Smooth muscle cell of the brain vasculature (primary cell): ENCODE data around the gene PARN.
"Not testable (repeated sequence)": the region's sequence is repeated elsewhere in the genome, so short reads cannot be mapped to it uniquely, and the experiment has no call there.

Experiments
- DNase-seq: peaks from one replicate; pipeline ENCODE4 v3.0.0-alpha.2; 2012; ENCODE audit warnings: low read depth, low spot score

The PARN gene

DNA sequence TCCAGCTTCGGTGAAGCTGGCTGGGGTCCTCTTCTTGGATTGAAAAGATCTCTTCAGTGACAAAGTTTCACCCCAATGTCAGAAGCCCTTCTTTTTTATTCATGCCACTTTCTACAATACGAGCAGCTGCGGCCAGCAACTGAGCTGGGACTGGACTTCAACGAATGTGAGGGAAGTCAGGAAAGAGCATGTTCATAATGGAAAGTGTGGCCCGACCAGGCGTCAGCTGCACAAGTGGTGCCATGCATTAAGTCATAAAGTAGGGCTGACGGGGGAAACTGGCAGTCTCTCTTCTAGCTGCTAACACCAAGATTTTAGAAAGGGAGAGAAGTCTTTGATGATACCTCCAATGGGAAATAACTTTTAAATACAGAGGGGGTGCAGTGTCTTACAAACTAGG, 192.6 kb downstream of the PARN start:
- no peak for DNase-seq

DNA sequence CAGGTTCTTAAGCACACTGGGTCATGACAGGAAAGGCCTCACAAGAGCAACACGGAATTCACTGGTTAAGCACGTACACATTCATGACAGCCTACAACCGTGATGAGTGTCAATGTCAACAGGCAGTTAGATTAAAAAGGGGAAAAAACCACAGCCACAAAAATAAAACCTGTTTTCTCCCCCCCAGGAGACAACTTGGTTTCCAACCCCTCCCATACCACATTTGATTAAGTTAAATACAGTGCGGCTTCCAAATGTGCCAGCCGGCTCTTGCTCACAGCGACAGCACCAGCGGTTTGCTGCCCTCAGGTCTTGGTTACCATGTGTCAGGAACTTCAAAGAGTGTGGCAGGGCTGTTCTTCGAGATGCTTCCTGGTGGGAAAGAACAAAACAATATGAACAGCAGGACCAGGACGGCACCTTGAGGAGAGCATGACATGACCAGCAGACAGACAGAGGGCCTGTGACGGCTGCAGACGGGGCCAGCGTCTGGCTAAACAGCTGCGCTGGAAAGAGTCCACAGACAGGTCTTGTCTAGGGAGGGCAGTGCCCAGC, 193.6 kb downstream of the PARN start:
- peak; percentile 37 for DNase-seq

DNA sequence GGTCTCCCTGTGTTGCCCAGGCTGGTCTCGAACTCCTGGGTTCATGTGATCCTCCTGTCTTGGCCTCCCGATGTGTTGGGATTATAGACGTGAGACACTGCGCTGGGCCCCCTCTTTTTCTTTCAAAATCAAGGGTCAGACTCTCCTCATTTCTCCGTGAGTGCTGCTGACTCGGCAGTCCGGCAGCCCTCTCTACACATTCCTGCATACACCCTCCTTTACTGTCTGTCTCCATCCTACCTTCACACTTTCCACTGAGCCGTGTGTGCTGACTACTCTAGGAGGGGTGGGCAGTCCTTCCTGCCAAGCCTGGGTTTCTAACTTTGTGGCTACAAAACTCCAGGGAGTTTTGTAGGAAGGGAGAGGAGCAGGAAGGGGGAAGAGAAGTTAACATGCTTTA, 195.2 kb downstream of the PARN start:
- DNase-seq = no peak

DNA sequence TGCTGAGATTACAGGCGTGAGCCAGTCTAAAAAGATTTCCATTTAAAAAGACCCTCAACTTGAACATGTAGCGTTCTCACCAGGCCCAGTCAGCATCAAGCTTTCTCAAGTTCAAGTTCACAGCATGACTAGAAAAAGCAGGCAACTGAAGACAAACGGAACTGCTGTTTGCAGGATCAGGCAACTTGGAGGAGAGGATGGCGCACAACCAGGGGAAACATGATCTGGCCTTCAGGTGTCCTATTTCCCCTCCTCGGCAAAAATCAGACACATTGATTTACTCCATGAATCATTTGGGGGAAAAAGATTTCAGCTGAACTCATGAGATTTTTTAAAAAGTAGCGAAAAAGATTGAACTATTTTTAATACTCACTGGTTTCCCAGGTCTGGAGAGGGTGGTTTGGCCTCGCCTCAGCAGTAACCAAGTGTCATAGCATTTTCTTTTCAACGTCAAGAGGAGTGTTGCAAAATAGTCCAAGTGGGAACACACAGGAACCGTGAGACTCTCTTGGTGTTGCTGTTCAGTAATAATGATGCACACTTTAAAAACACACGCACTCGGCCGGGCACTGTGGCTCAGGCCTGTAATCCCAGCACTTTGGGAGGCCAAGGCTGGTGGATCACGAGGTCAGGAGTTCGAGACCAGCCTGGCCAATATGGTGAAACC, 201.0 kb downstream of the PARN start:
- not testable (repeated sequence) for DNase-seq

DNA sequence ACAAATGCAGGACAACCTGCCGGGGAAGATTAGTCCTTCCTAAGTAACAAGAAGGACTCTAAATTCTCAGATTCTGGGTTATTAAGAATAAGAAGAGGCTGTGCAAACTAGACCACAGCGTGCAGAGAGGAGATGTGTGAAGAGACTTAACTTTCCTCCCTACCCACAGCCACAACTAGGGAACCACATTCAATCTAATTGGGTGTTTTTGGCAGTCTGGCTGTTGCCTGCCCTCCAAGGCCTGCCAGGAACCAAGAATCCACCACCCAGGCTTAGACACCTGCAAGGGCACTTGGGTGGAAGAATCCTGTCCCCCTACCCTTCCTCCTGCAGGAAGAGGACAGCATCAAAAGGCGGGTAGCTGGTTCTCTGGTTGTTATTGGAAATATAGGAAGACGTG, 202.0 kb downstream of the PARN start:
- no peak for DNase-seq

DNA sequence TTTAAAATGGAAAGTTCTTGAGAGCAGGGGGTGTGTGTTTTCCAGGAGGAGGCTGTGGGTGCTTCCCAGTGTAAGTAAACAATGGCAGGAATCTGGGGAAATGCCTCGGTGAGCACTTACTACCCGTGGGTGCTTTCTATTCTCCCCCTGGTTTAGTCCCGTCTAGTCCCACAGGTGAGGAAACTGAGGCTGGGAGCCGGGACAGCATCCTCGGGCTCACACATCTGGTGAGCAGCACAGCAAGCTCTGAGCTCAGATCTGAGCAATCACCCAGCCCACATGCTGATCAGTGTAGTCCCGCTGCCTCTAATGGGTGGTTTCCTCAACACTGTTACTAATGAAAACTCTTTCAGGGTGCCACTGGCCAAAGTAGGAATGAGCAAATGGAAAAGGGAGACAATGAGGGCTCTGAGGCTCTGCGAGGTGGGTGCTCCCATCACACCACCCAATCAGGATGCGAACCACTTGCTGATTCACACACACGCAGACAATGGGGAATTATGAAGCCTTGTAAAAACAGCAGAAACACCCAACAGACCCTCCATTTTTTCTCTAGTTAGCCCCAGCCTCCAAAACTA, 202.6 kb downstream of the PARN start:
- DNase-seq = no peak

DNA sequence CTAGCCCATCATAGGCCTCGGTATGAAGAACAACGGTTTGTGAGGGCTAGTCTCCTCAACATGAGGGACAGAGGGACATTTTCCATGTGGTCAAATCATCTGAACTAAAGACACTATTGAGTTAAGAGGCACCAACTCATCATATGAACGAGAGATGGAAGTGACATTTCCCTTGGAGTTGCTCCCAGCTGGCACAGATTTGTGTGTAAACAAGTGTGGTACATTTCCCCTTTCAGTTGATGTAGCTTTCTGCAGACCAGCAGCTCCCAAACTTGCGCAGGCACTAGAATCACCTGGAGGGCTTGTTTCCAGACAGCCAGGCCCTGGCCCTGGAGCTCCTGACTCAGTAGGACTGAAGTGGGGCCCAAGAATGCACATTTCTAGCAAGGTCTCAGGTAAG, 205.5 kb downstream of the PARN start:
- DNase-seq = no peak

DNA sequence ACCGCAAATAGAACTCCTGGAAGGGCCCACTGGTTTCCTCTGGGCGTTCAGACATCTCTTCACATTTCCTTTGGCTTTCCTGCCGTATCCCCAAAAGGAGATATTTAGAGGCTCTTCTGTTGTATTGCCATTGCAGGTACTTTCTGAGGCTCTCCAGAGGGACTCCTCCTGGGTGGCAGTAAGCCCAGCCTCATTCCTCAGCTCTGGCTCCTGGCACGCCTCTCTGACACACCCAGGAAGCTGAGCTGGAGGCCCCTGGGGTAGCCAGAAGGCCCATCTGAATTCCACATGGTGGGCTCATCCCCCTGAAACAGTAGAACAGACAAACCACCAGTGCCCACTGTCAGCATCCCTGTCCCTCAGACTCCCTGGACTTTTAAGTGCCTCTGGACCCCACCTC, 206.7 kb downstream of the PARN start:
- DNase-seq = no peak

DNA sequence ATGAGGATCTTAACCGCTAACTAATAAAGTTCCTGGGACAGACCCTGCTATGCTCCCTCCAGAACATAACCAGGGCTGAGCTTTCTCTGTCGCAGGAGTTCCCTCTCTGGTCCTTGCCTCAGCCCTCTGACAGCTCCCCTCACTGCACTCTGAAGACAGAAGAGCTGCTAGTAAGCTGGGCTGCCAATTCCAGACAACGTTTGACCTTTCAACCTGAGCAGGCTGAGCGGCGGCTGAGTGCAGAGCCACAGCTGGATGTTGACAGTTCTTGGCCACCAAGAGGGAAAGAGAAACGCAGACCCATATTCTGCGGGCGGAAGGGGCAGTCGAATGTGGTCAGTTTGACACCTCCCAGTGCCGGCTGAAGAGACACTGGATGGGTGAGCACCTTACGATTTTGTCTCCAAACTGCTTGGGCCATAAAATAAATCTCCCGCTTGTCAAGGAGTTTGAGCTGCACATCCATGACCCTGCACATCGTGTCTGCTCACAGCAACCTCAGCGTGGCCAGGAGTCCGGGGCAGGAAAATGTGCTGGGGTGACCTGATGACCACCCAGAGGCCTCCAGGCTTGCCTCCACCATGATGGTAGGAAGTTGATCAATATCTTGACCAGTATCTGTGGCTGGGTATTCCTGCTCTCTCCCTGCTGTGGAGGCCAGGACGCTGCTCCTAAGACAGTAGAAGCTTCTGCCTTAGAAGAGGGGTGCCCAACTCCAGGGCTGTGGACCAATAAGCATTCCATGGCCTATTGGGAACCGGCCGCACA, 209.2 kb downstream of the PARN start:
- DNase-seq = no peak

DNA sequence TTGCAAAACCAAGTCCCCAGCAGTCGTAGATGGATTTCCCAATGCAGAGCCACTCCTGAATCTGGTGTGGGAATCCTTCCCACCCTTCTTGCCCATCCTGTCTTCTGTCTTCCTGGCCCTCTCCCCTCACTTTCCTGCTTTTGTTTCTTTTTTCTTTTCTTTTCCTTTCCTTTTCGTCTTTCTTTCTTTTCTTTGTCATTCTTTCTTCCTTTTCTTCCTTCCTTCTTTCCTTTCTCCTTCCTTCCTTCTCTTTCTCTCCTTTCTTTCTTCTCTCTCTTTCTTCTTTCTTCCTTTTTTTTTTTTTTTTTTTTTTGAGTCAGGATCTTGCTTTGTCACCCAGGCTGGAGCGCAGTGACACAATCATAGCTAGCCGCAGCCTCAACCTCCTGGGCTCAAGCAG, 209.8 kb downstream of the PARN start:
- not testable (repeated sequence) for DNase-seq

DNA sequence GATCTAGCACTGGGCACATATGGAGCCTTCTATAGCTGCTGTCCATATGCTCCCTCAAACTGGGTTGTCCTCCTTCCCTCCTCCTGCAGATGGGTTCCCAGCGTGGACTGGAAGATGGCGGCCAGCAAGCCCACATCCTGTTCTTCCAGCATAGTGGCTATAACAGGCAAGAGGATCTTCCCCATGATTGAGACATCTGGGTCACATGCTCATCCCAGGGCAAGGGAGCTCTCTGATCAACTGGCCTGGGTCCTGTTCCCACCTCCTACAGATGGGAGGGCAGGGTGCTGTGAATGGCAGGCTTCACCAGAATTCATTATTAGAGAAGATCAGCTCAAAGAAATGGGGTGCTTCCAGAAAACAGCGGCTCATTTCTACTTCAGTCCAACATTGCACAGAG, 210.2 kb downstream of the PARN start:
- DNase-seq = no peak

DNA sequence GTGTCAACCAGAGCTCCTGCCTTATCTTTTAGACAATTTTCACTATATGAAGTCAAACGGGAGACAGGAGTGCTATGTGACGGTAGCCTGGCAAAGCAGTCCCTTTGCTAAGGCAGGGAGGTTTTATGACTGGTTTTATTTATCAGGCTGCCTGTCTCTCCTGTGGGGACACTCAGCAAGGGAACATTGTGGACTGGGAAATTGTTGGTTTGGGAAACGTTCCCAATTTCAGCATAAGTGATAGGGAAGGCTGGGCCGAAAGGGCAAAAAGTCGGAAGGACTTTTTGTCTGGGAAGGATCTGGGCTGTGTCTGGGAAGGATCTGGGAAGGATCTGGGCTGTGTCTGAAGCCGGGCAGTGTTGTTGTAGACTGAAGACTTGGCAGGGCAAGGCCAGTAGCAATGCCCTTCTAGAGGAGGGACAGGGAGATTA, 211.2 kb downstream of the PARN start:
- DNase-seq = no peak

DNA sequence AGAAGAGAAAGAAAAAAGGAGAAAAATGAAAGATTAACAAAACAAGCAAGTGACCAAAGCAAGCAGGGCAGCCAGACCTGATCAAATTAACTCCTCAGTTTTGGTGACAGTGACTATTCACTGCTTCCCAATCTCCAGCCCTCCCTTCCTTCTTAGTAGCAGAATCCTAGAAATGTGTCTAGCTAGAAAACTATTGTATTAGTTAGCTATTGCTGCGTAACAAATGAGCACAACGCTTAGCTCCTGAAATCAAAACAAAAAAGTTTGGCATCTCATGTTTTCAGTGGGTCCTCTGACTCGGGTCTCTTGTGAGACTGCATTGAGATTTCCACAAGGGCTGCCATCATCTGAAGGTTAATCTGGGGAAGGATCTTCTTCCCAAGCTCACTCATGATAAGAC, 213.9 kb downstream of the PARN start:
- no peak for DNase-seq

DNA sequence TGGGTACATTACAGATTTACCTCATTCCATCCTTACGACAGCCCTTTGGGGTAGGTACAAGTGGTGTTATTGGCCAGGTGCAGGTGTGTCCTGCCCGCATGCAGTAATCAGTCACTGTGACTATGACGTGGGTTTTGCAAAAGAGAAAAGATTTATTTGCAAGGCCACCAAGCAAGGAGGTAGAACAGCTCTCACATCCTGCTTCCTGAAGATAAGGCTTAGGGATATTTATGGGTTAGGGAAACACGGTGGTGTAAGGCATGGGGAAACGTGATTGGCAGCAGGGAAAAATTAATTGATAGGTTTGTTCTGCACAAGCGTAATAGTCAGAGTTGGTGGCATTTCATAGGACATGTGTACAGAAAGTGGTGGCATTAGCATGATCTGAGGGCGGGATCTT, 214.8 kb downstream of the PARN start:
- DNase-seq = no peak

DNA sequence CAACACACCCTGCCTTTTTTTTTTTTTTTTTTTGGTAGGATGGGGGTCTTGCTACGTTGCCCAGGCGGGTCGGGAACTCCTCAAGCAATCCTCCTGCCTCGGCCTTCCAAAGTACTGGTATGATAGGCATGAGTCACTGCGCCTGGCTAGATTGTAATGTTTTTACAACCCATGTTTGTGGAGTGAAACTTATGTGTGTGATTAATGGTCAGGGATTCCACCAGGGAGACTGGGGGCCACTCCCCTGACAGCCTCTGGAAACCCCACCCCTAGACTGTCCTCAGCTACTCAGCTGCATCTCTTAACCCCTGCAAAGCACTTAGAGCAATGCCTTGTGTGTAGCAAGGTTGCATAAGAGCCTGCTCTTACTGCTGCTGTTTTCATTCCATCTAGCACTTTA, 220.5 kb downstream of the PARN start:
- peak; percentile 65 for DNase-seq

DNA sequence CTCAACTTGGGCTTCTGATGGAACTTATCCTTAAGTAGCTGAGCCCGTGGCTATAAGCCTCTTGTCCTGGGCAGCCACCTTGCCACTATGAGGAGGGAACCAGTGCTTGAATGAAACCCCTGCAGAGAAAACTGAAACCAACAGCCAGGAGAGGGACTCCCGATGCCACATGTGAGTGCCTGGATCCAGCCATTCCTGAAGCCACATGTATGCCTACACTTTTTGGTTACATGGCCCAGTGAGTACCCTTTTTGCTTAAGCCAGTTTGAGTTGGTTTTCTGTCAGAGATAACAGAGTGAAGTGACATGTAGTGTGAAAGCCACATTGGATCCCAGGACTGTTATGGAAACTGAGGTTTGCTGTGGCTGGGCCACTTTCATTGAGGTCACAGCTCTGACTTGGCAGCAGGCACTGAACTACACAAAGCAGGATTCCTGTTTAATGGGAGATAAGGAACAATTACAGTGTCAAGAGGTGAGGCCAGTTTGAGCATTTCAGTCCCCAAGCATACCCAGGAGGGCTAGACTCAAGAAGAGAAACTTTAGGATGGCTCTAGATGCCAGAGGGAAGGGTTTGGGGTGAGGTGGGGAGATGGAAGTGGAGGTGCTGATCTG, 222.2 kb downstream of the PARN start:
- DNase-seq = no peak

DNA sequence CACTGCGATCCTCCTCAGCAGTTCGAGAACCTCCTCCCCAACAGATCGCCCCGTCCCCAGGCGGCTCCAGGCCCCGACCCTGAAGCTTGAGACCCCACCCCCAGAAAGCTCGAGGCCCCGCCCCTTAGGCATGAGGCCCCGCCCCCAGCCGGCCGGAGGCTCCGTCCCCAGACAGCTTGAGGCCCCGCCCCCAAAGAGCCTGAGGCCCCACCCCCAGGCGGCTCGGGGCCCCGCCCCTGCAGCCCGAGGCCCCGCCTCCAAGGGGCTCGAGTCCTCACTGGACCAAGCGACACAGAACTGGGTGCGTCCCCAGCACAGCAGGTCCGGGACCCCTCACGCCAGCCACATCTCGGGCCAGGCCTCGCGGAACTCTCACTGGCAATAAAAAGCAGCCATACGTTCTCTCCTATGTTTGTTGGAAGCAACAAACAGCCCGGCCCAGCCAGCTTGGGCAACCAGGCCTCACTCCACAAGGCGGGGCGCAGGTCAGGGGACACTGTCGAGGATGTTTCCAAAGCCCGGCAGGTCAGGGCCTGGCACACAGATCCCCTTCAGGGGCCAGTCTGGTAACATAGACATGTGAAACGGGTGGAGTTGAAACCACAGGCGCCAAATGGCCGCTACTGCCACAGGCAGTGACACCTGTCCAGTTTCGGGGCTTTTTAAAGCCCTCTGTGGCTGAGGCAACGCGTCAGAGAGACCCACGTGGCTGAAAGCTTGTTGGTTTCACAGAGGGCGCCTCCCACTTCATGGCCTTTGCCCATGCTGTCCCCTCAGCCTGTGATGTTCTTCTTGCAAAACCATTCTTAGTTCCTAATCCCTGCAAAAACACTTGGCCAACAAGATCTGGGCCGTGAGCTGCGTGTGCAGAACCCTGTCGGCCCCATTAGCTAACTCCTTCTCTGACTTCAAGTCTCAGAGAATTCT, 224.2 kb downstream of the PARN start:
- no peak for DNase-seq

DNA sequence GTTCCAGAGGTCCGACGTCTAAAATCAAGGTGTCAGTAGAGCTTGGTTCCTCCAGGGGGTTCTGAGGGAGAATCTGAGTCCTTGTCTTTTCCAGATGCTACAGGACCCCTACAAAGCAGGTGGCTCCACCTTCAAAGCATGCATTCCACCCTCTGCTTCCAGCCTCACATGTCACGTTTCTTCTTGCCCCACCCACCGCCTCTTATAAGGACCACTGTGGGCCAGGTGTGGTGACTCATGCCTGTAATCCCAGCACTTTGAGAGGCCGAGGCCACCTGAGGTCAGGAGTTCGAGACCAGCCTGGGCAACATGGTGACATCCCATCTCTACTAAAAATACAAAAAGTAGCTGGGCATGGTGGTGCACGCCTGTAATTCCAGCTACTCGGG, 227.1 kb downstream of the PARN start:
- not testable (repeated sequence) for DNase-seq

DNA sequence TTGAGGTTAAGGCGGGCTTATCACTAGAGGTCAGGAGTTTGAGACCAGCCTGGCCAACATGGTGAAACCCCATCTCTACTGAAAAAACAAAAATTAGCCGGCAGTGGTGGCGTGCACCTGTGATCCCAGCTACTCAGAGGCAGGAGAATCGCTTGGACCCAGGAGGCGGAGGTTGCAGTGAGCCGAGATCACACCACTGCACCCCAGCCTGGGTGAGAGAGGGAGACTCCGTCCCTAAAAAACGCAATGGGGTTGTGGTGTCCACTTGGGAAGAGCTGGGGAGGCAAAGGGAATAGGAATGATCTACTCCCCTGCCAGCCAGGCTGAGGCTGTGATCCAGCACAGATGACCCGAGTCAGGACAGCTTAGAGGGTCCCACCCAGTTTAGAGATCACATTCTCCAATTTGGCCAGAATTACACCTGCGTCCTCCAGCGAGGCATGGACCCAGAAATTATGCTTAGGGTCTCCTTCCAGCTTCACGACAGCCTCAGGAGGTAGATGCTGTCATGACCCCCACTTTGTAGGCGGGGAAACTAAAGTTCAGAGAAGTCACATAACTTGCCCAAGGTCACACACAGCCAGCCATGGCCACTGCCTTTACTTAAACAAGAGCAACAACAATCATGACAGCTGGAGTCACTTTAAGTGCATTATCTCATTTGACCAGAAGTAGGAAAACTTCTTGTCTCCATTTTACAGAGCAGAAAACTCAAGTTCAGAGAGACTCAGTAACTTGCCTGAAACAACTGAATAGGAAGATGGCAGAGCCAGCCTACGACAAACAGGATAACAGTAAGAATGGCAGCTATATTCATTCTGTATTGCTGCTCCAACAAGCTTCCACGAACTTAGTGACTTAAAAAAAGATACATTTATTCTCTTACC, 227.7 kb downstream of the PARN start:
- not testable (repeated sequence) for DNase-seq

DNA sequence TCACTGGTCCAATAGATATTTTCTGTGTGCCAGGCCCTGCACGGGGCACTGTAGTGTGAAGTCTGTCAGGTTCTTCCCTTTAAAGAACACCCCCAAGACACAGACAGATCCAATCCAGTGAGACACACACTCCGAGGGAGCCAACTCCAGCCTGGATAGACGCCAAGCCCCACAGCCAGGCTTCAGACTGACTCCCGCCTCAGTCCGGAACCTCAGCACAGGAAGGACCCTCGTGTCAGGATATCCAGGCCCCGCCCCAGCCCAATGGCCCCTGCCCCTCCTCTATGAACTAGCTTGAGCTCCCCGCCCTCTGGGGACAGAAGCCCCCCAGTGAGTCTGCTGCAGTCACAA, 228.4 kb downstream of the PARN start:
- not testable (repeated sequence) for DNase-seq
